ENCODE data around the gene PPP1R17.

PPP1R17 gene

DNA sequence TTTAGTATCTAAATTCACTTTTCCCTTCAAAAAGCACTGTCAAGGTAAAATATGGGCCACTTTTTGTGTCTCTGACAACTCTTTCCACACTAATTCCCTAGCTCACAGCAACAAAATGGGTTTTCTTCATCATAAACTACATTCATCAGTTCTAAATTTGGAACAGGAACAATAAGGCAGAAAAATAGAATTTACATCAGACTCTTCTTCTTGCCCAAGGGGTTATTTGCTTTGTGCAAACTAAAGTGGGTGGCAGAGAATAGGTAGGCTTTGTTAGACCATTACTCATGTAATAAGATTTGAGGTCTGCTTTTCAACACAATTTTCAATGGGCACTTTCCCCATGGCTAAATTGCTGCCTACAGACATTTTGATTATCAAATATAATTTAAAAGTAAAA, 17.6 kb upstream of the PPP1R17 start:
- DNase-seq (ENCODE audit: low read depth), result no peak
- no peak for TF ChIP-seq CTCF (conservative IDR thresholded peaks at IDR 0.05; ENCODE audit: control insufficient read depth, insufficient read depth, low read depth, low read length)
- no peak overlapping the region for H3K4me3 ChIP-seq (ENCODE audit: control insufficient read depth, low read depth, low read length)

DNA sequence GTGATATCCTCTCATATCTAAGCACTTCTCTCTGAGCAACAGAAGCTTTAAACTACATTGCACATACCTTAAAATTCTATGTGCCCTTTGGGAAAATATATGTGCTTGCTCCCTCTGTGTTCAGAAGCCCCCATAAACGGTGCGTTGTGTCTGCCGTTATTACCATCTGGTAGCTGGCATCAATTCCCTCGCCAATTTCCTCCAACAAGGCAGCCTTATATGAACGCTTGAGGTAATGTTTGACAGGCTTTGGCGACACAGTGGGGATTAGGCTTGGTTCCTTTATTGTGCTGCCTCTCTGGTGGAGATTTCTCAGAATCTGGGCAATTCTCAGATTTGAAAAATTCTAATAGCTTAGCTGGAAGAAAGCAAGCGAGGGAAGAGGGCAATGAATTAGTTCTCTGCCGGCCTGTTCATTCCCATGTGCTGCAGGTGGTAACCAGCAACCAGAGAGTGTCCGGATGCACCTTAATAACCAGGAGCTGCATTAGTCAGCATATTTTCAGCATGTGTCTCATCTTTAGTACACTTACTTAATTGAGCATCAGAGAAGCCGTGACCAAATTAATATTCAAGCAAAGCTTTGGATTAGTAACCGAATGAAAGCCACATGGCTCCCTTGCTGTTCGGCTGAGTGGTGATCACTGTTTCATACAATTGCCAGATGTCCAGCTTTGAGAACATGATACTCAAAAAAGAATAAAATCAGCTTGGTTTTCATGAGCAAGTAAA, 7.3 kb upstream of the PPP1R17 start:
- H3K4me3 ChIP-seq (ENCODE audit: control insufficient read depth, low read depth, low read length), result no peak overlapping the region
- no peak for TF ChIP-seq CTCF (conservative IDR thresholded peaks at IDR 0.05; ENCODE audit: control insufficient read depth, insufficient read depth, low read depth, low read length)
- no peak for DNase-seq (ENCODE audit: low read depth)

DNA sequence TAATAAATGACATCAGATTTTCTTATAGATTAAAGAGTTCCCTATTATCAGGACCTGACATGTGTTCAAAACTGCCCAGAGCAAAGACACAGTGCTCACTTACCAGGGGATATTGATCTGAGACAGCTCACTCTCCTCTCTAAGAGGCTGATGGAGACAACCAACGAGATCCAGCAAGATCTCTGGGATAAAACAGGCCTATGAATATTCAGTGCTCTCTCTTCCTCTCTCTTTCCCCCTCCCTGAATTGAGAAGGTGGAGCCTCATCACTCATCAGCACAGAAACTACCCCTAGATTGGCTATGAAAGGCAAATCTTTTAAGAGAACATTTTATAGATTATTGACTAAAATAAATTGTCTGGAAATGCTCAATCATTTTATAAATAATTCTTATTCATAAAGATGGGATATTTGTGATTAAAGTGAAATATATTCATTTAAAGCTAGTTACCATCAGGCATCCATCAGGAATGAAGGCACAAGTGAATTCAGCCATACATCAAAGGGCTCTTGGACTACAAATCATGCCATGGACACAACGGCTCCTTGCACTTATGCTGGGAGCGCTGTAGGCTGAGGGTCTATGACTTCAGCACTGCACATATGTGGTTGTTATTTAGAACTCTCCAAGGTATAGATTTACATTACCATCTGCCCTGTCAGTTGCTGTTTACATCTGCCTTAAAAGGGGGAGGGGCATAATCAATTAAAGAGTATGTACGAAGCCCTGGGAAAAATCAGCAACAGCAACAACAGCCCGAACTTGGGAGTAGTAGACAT, 3.4 kb upstream of the PPP1R17 start:
- DNase-seq (ENCODE audit: low read depth), result no peak
- H3K4me3 ChIP-seq (ENCODE audit: control insufficient read depth, low read depth, low read length), result no peak overlapping the region
- no peak for TF ChIP-seq CTCF (conservative IDR thresholded peaks at IDR 0.05; ENCODE audit: control insufficient read depth, insufficient read depth, low read depth, low read length)

DNA sequence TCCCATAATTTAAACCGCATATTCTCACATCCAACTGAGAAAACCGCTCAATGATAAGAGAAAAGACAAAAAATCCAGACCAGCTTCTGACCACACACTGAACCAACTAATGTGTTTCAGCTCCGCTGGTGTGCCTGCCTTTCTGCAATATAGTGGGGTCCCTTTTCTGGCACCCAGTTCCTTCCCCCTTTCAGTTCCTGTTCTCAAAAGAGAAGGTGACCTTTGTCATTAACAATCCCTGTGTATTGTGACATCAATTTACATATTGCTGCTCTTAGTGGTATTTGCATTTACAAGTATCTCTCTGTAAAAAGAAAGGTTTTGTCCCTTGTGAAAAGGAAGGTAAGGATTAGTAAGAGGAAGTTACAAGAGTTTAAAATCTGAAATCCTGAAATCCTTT, 1.4 kb downstream of the PPP1R17 start:
- H3K4me3 ChIP-seq (ENCODE audit: control insufficient read depth, low read depth, low read length), result no peak overlapping the region
- TF ChIP-seq CTCF (conservative IDR thresholded peaks at IDR 0.05; ENCODE audit: control insufficient read depth, insufficient read depth, low read depth, low read length), result no peak
- DNase-seq (ENCODE audit: low read depth), result no peak

- H3K4me3 ChIP-seq (ENCODE audit: control insufficient read depth, low read depth, low read length), result no peak overlapping the region
- TF ChIP-seq CTCF (conservative IDR thresholded peaks at IDR 0.05; ENCODE audit: control insufficient read depth, insufficient read depth, low read depth, low read length), result no peak
- no peak for DNase-seq (ENCODE audit: low read depth)
Measured at GRCh38 chr7:31688996-31689395, 2.0 kb downstream of the PPP1R17 start.

- no peak for TF ChIP-seq CTCF (conservative IDR thresholded peaks at IDR 0.05; ENCODE audit: control insufficient read depth, insufficient read depth, low read depth, low read length)
- no peak overlapping the region for H3K4me3 ChIP-seq (ENCODE audit: control insufficient read depth, low read depth, low read length)
Measured at GRCh38 chr7:31690935-31691334, 3.9 kb downstream of the PPP1R17 start.

More at GRCh38 chr7:31690935-31691334, 3.9 kb downstream of the PPP1R17 start:
- no peak for DNase-seq (ENCODE audit: low read depth)

All from fibroblast of mammary gland (primary cell).